ENCODE data around the gene YBX3.
A peak's percentile ranks its signal among the peaks of the same experiment; 100 is the strongest.
"Not testable (repeated sequence)": the region's sequence is repeated elsewhere in the genome, so short reads cannot be mapped to it uniquely, and the experiment has no call there.

The YBX3 gene

GRCh38 chr12:10722905-10723746 lies at the start of gene YBX3:
Gene YBX3, minus strand, starts transcription at chr12:10723323. Its CDS starts 212 bp downstream, at chr12:10723111.
- DNase-seq (ENCODE audit: low spot score in 2 of 2) (peak; percentile 36 to 82), ATAC-seq (peak; percentile 59)
- Mint-ChIP-seq H3K9me3 (no peaks in the 10 kb centered on the region), H3K4me1 (peaks cover 25% of the 10 kb centered on the region), H3K4me3 (peak within 1 kb of the TSS; percentile 94), H3K36me3 (peaks cover 24% of the 10 kb centered on the region), H3K27ac (peak within 1 kb of the TSS; percentile 97)

- no peaks in the 10 kb centered on the region for H3K36me3 Mint-ChIP-seq
- no peak overlapping the region for H3K27ac Mint-ChIP-seq
- H3K4me3 Mint-ChIP-seq, result no peak overlapping the region
- DNase-seq (ENCODE audit: low spot score in 2 of 2) (no peak), ATAC-seq (peak; percentile 61)
- no peaks in the 10 kb centered on the region for H3K9me3 Mint-ChIP-seq
- H3K4me1 Mint-ChIP-seq, result no peaks in the 10 kb centered on the region
Observed at GRCh38 chr12:10771132-10771733, 48.1 kb upstream of the YBX3 start.

- H3K27ac Mint-ChIP-seq, result no peak overlapping the region
Observed at GRCh38 chr12:10759657-10760056, 36.5 kb upstream of the YBX3 start.

GRCh38 chr12:10756194-10756593 lies 33.1 kb upstream of the YBX3 start:
- H3K4me1 Mint-ChIP-seq, result peaks cover 1% of the 10 kb centered on the region
- H3K4me3 Mint-ChIP-seq, result no peak overlapping the region
- no peaks in the 10 kb centered on the region for H3K36me3 Mint-ChIP-seq
- no peak overlapping the region for H3K27ac Mint-ChIP-seq
- no peak for DNase-seq (ENCODE audit: low spot score in 2 of 2)
- no peak for ATAC-seq
- peaks cover 9% of the 10 kb centered on the region for H3K9me3 Mint-ChIP-seq

More at GRCh38 chr12:10759657-10760056, 36.5 kb upstream of the YBX3 start:
- peaks cover 9% of the 10 kb centered on the region for H3K9me3 Mint-ChIP-seq
- H3K4me1 Mint-ChIP-seq, result no peaks in the 10 kb centered on the region
- DNase-seq (ENCODE audit: low spot score in 2 of 2) (no peak), ATAC-seq (no peak)
- H3K36me3 Mint-ChIP-seq, result no peaks in the 10 kb centered on the region
- no peak overlapping the region for H3K4me3 Mint-ChIP-seq

- H3K4me1 Mint-ChIP-seq, result peaks cover 9% of the 10 kb centered on the region
- ATAC-seq (no peak), DNase-seq (ENCODE audit: low spot score in 2 of 2) (no peak)
- H3K36me3 Mint-ChIP-seq, result no peaks in the 10 kb centered on the region
- peaks cover 9% of the 10 kb centered on the region for H3K9me3 Mint-ChIP-seq
- H3K27ac Mint-ChIP-seq, result no peak overlapping the region
- no peak overlapping the region for H3K4me3 Mint-ChIP-seq
Observed at GRCh38 chr12:10753059-10753458, 29.9 kb upstream of the YBX3 start.

- no peaks in the 10 kb centered on the region for H3K9me3 Mint-ChIP-seq
- peak overlapping the region; percentile 36 for H3K4me3 Mint-ChIP-seq
- H3K4me1 Mint-ChIP-seq, result peaks cover 9% of the 10 kb centered on the region
- ATAC-seq (no peak), DNase-seq (ENCODE audit: low spot score in 2 of 2) (no peak)
- no peak overlapping the region for H3K27ac Mint-ChIP-seq
- no peaks in the 10 kb centered on the region for H3K36me3 Mint-ChIP-seq
Observed at GRCh38 chr12:10750385-10750727, 27.2 kb upstream of the YBX3 start.

- DNase-seq (ENCODE audit: low spot score in 2 of 2), result peak; percentile 54 to 85
- H3K36me3 Mint-ChIP-seq, result no peaks in the 10 kb centered on the region
- ATAC-seq, result peak; percentile 80
- no peak overlapping the region for H3K27ac Mint-ChIP-seq
- H3K9me3 Mint-ChIP-seq, result no peaks in the 10 kb centered on the region
- peaks cover 9% of the 10 kb centered on the region for H3K4me1 Mint-ChIP-seq
- H3K4me3 Mint-ChIP-seq, result peak overlapping the region; percentile 36
Observed at GRCh38 chr12:10749700-10750384, 26.7 kb upstream of the YBX3 start.

GRCh38 chr12:10747730-10748129 lies 24.6 kb upstream of the YBX3 start:
- no peaks in the 10 kb centered on the region for H3K36me3 Mint-ChIP-seq
- H3K27ac Mint-ChIP-seq, result no peak overlapping the region
- ATAC-seq (no peak), DNase-seq (ENCODE audit: low spot score in 2 of 2) (no peak)
- no peak overlapping the region for H3K4me3 Mint-ChIP-seq
- H3K9me3 Mint-ChIP-seq, result no peaks in the 10 kb centered on the region
- peaks cover 9% of the 10 kb centered on the region for H3K4me1 Mint-ChIP-seq

GRCh38 chr12:10743420-10743819 lies 20.3 kb upstream of the YBX3 start:
- H3K9me3 Mint-ChIP-seq; DNase-seq (ENCODE audit: low spot score in 2 of 2); H3K27ac Mint-ChIP-seq; H3K4me1 Mint-ChIP-seq; H3K36me3 Mint-ChIP-seq; H3K4me3 Mint-ChIP-seq; ATAC-seq: not testable (repeated sequence)

- ATAC-seq (no peak), DNase-seq (ENCODE audit: low spot score in 2 of 2) (no peak)
- Mint-ChIP-seq H3K4me3 (no peak overlapping the region), H3K4me1 (peaks cover 5% of the 10 kb centered on the region), H3K27ac (no peak overlapping the region), H3K9me3 (no peaks in the 10 kb centered on the region), H3K36me3 (no peaks in the 10 kb centered on the region)
Observed at GRCh38 chr12:10741845-10742244, 18.7 kb upstream of the YBX3 start.

- Mint-ChIP-seq H3K4me1 (peaks cover 10% of the 10 kb centered on the region), H3K36me3 (no peaks in the 10 kb centered on the region), H3K9me3 (no peaks in the 10 kb centered on the region), H3K27ac (no peak overlapping the region), H3K4me3 (no peak overlapping the region)
- DNase-seq (ENCODE audit: low spot score in 2 of 2), result no peak
- peak; percentile 59 for ATAC-seq
Observed at GRCh38 chr12:10740182-10740581, 17.1 kb upstream of the YBX3 start.

- Mint-ChIP-seq H3K4me3 (no peak overlapping the region), H3K27ac (no peak overlapping the region), H3K36me3 (no peaks in the 10 kb centered on the region), H3K4me1 (peaks cover 10% of the 10 kb centered on the region), H3K9me3 (no peaks in the 10 kb centered on the region)
- no peak for DNase-seq (ENCODE audit: low spot score in 2 of 2)
- ATAC-seq, result peak; percentile 47
Observed at GRCh38 chr12:10739157-10740118, 16.3 kb upstream of the YBX3 start.

- DNase-seq (ENCODE audit: low spot score in 2 of 2) (no peak), ATAC-seq (no peak)
- no peaks in the 10 kb centered on the region for H3K9me3 Mint-ChIP-seq
- peaks cover 10% of the 10 kb centered on the region for H3K4me1 Mint-ChIP-seq
- H3K4me3 Mint-ChIP-seq, result no peak overlapping the region
- no peaks in the 10 kb centered on the region for H3K36me3 Mint-ChIP-seq
- no peak overlapping the region for H3K27ac Mint-ChIP-seq
Observed at GRCh38 chr12:10737249-10737648, 14.1 kb upstream of the YBX3 start.

- H3K9me3 Mint-ChIP-seq, result no peaks in the 10 kb centered on the region
- peaks cover 10% of the 10 kb centered on the region for H3K4me1 Mint-ChIP-seq
- ATAC-seq (no peak), DNase-seq (ENCODE audit: low spot score in 2 of 2) (no peak)
- H3K4me3 Mint-ChIP-seq, result no peak overlapping the region
- H3K27ac Mint-ChIP-seq, result no peak overlapping the region
- H3K36me3 Mint-ChIP-seq, result no peaks in the 10 kb centered on the region
Observed at GRCh38 chr12:10736463-10736862, 13.3 kb upstream of the YBX3 start.

GRCh38 chr12:10735428-10735827 lies 12.3 kb upstream of the YBX3 start:
- ATAC-seq (no peak), DNase-seq (ENCODE audit: low spot score in 2 of 2) (no peak)
- Mint-ChIP-seq H3K36me3 (no peaks in the 10 kb centered on the region), H3K4me3 (no peak overlapping the region), H3K9me3 (no peaks in the 10 kb centered on the region), H3K27ac (no peak overlapping the region), H3K4me1 (peaks cover 7% of the 10 kb centered on the region)
